ENCODE measurements around the gene COL4A2.
A peak's percentile ranks its signal among the peaks of the same experiment; 100 is the strongest.

The COL4A2 gene

GRCh38 chr13:110557610-110558305 is 250.7 kb downstream of the COL4A2 start:
- DNase-seq (ENCODE audit: low read depth) = no peak

GRCh38 chr13:110559429-110559943 is 252.4 kb downstream of the COL4A2 start:
- no peak for DNase-seq (ENCODE audit: low read depth)

GRCh38 chr13:110559986-110560385 is 252.9 kb downstream of the COL4A2 start:
- no peak for DNase-seq (ENCODE audit: low read depth)

- DNase-seq (ENCODE audit: low read depth) = no peak
Observed at GRCh38 chr13:110560601-110561343, 253.7 kb downstream of the COL4A2 start.

GRCh38 chr13:110561344-110562035 is 254.4 kb downstream of the COL4A2 start, which contains the start of gene RAB20:
Gene RAB20, minus strand, starts transcription at chr13:110561722. Its CDS starts 203 bp downstream, at chr13:110561519.
- DNase-seq (ENCODE audit: low read depth) = peak; percentile 34

- DNase-seq (ENCODE audit: low read depth) = no peak
Observed at GRCh38 chr13:110562036-110562597, 255.0 kb downstream of the COL4A2 start.

All from stimulated activated CD8-positive, alpha-beta memory T cell treated with anti-CD3 and anti-CD28 coated beads, Interleukin-4, amount 100 ng/mL, for 24 hours (primary cell).